IMR-90 (cell line): ENCODE data around the gene NDUFS7. TPM values are rescaled to one million over a fixed set of nuclear protein-coding genes. Genes with fewer than 3 reads are reported as not detected.

Experiments used
- ATAC-seq: fragments of 200-7000 bp; cut with Tn5 transposase; 2 replicates; pipeline ENCODE4 v1.9.1; 2020; ENCODE audit warnings: low read depth, mild to moderate bottlenecking, moderate library complexity
- BruUV-seq: library from RNA; stranded (reverse); fragments of 400-500 nt; replicated peaks from 2 replicates; lab custom pipeline; 2021; lab: Mats Ljungman, UMichigan
- CTCF ChIA-PET: fragments of 300-600 bp; formaldehyde crosslinking; extraction: SDS; loops from one replicate; lab custom pipeline; 2021; ENCODE audit warnings: antibody characterized with exemption; lab: Yijun Ruan, JAX
- POLR2A ChIA-PET: fragments of 300-600 bp; sonication (Branson Sonifier 250); formaldehyde crosslinking; loops from one replicate; lab custom pipeline; 2022; ENCODE audit warnings: antibody characterized with exemption; ENCODE audit not compliant: unreplicated experiment; lab: Charles Lee
- DNase-seq: peaks from one replicate; pipeline ENCODE4 v3.0.0; 2013
- H2AFZ ChIP-seq: replicated peaks from 2 replicates; pipeline ENCODE3; 2013; ENCODE audit warnings: low read length, mild to moderate bottlenecking; ENCODE audit not compliant: poor library complexity
- H2AK5ac ChIP-seq: 2 replicates; pipeline ENCODE4 v1.6.1; 2013; ENCODE audit warnings: low read depth, low read length, inconsistent platforms
- H2AK9ac ChIP-seq: replicated peaks from 2 replicates; pipeline ENCODE3; 2013; ENCODE audit warnings: mild to moderate bottlenecking, low read depth, low read length, moderate library complexity; ENCODE audit not compliant: poor library complexity
- H2BK120ac ChIP-seq: 2 replicates; pipeline ENCODE4 v1.6.1; 2013; ENCODE audit warnings: low read depth, low read length, inconsistent platforms
- H2BK15ac ChIP-seq: 3 replicates; pipeline ENCODE4 v1.6.1; 2013; ENCODE audit warnings: low read depth, low read length, inconsistent platforms
- H2BK20ac ChIP-seq: 2 replicates; pipeline ENCODE4 v1.6.1; 2013; ENCODE audit warnings: low read depth, mild to moderate bottlenecking, inconsistent platforms, low read length, moderate library complexity
- H2BK5ac ChIP-seq: 2 replicates; pipeline ENCODE4 v1.6.1; 2013; ENCODE audit warnings: mild to moderate bottlenecking, low read depth, low read length, inconsistent platforms; ENCODE audit not compliant: poor library complexity, severe bottlenecking
- H3K14ac ChIP-seq: replicated peaks from 2 replicates; pipeline ENCODE4 v1.6.1; 2013; ENCODE audit warnings: low read depth, low read length, inconsistent platforms
- H3K18ac ChIP-seq: 2 replicates; pipeline ENCODE4 v1.6.1; 2013; ENCODE audit warnings: low read depth, low read length, control low read depth
- H3K23ac ChIP-seq: 2 replicates; pipeline ENCODE4 v1.6.1; 2013; ENCODE audit warnings: low read depth, low read length, inconsistent platforms
- H3K27ac ChIP-seq: 2 replicates; pipeline ENCODE4 v1.5.1; 2013; ENCODE audit warnings: mild to moderate bottlenecking, control low read depth, low read length; ENCODE audit not compliant: insufficient read depth
- H3K27me3 ChIP-seq: 2 replicates; pipeline ENCODE4 v1.6.1; 2013; ENCODE audit warnings: low read length; ENCODE audit not compliant: control insufficient read depth, insufficient read depth
- H3K36me3 ChIP-seq: 2 replicates; pipeline ENCODE4 v1.6.1; 2013; ENCODE audit warnings: low read length, mixed read lengths; ENCODE audit not compliant: control insufficient read depth, insufficient read depth
- H3K4ac ChIP-seq: 2 replicates; pipeline ENCODE4 v1.6.1; 2013; ENCODE audit warnings: low read depth, low read length, inconsistent platforms
- H3K4me1 ChIP-seq: 2 replicates; pipeline ENCODE4 v1.6.1; 2013; ENCODE audit warnings: low read length, mixed read lengths; ENCODE audit not compliant: control insufficient read depth, insufficient read depth
- H3K4me2 ChIP-seq: 2 replicates; pipeline ENCODE4 v1.6.1; 2013; ENCODE audit warnings: low read depth, mild to moderate bottlenecking, control low read depth, low read length, moderate library complexity
- H3K4me3 ChIP-seq: 2 replicates; pipeline ENCODE4 v1.5.1; 2013; ENCODE audit warnings: low read depth, mild to moderate bottlenecking, control low read depth, low read length, moderate library complexity; ENCODE audit not compliant: insufficient read depth
- H3K56ac ChIP-seq: 2 replicates; pipeline ENCODE4 v1.6.1; 2013; ENCODE audit warnings: low read length, inconsistent platforms; ENCODE audit not compliant: insufficient read depth; ENCODE audit errors: extremely low read depth
- H3K79me1 ChIP-seq, 2 experiments: 2 replicates each; pipeline ENCODE4 v1.6.1; 2013; ENCODE audit warnings: low read length in 2 of 2, inconsistent platforms in 1 of 2, low read depth in 1 of 2
- H3K9ac ChIP-seq: 2 replicates; pipeline ENCODE4 v1.6.1; 2013; ENCODE audit warnings: low read depth, low read length, control low read depth
- H3K9me1 ChIP-seq: 2 replicates; pipeline ENCODE4 v1.6.1; 2013; ENCODE audit warnings: low read length, inconsistent platforms; ENCODE audit not compliant: insufficient read depth
- H3K9me3 ChIP-seq: 2 replicates; pipeline ENCODE4 v1.6.1; 2013; ENCODE audit warnings: low read length; ENCODE audit not compliant: control insufficient read depth, insufficient read depth
- H4K20me1 ChIP-seq: 2 replicates; pipeline ENCODE4 v1.6.1; 2013; ENCODE audit warnings: low read length, inconsistent platforms; ENCODE audit not compliant: insufficient read depth
- H4K5ac ChIP-seq: 2 replicates; pipeline ENCODE4 v1.6.1; 2013; ENCODE audit warnings: mild to moderate bottlenecking, low read depth, low read length, control low read depth
- H4K8ac ChIP-seq, 2 experiments: 2 replicates each; pipeline ENCODE4 v1.6.1; 2013; ENCODE audit warnings: low read depth in 2 of 2, low read length in 2 of 2, control low read depth in 1 of 2, inconsistent platforms in 1 of 2
- H4K91ac ChIP-seq: 2 replicates; pipeline ENCODE4 v1.6.1; 2013; ENCODE audit warnings: low read depth, low read length, inconsistent platforms; ENCODE audit not compliant: insufficient read depth
- CHD1 ChIP-seq: IDR thresholded peaks from 2 replicates; pipeline ENCODE4 v1.6.1; 2012; ENCODE audit warnings: low read depth, low read length, improper control_type of control experiment
- FOS ChIP-seq: fragments of 150-350 bp; IDR thresholded peaks from 2 replicates; pipeline ENCODE4 v1.6.1; 2016; ENCODE audit warnings: low read depth, low read length
- MAFK ChIP-seq: IDR thresholded peaks from 2 replicates; pipeline ENCODE4 v1.6.1; 2012; ENCODE audit warnings: low read depth, low read length, improper control_type of control experiment
- MXI1 ChIP-seq: IDR thresholded peaks from 2 replicates; pipeline ENCODE4 v1.6.1; 2012; ENCODE audit warnings: low read depth, mild to moderate bottlenecking, low read length, moderate library complexity, borderline replicate concordance
- NFE2L2 ChIP-seq: fragments of 150-350 bp; IDR thresholded peaks from 2 replicates; pipeline ENCODE4 v1.6.1; 2016; ENCODE audit warnings: low read depth, mild to moderate bottlenecking, low read length
- POLR2A ChIP-seq: IDR thresholded peaks from 2 replicates; pipeline ENCODE4 v1.6.1; 2012; ENCODE audit warnings: mild to moderate bottlenecking, low read depth, low read length
- RAD21 ChIP-seq: IDR thresholded peaks from 2 replicates; pipeline ENCODE4 v1.6.1; 2012; ENCODE audit warnings: low read length, improper control_type of control experiment
- RCOR1 ChIP-seq: IDR thresholded peaks from 2 replicates; pipeline ENCODE4 v1.6.1; 2012; ENCODE audit warnings: mild to moderate bottlenecking, low read length, improper control_type of control experiment; ENCODE audit not compliant: insufficient replicate concordance
- RFX5 ChIP-seq: IDR thresholded peaks from 2 replicates; pipeline ENCODE4 v1.8.0; 2012; ENCODE audit warnings: low read depth, mild to moderate bottlenecking, low read length, moderate library complexity
- WGBS, 2 experiments: methylation state at CpG; one replicate each; pipeline versions ENCODE4 v1.1.5 to v1.1.7; 2013; ENCODE audit warnings: missing lambda C conversion rate in 2 of 2; ENCODE audit not compliant: insufficient read length in 1 of 2; ENCODE audit errors: extremely low coverage in 2 of 2; 5-methylcytosine and 5-hydroxymethylcytosine counted together
- dilution Hi-C: fragments of 300-500 bp; cut with HindIII; formaldehyde crosslinking; loops from one replicate; pipeline ENCODE4 v1.14.3; 2018; ENCODE audit warnings: low sequenced_read_pairs; ENCODE audit not compliant: unreplicated experiment
- in situ Hi-C: fragments of 300-500 bp; cut with MboI; formaldehyde crosslinking; loops from 3 replicates; pipeline ENCODE4 v1.14.3; 2019; ENCODE audit warnings: low sequenced_read_pairs, inconsistent platforms, mixed read lengths
- intact Hi-C: fragments of 100-400 bp; cut with micrococcal nuclease; formaldehyde crosslinking; loops from 2 replicates; pipeline ENCODE4 v1.10.0; 2022
- polyA plus RNA-seq, 3 experiments: library from polyadenylated mRNA; depleted of rRNA; stranded (reverse); fragments of >200 nt; gene quantifications; 2 replicates each; pipeline ENCODE4 v1.2.3, GENCODE V29; 2012; ENCODE audit warnings: low replicate concordance in 1 of 3
- total RNA-seq: library from RNA; depleted of rRNA; stranded (reverse); fragments of >200 nt; gene quantifications from 2 replicates; pipeline ENCODE4 v1.2.3, GENCODE V29; 2012

Gene NDUFS7
- total and polyA plus RNA-seq, 2 of the 4 experiments (the other 2 are of a cell fraction): 60.8 to 136 TPM

GRCh38 chr19:1389033-1389940, 5.6 kb downstream of the NDUFS7 start:
- no TSS peak for BruUV-seq
- no peak for DNase-seq
- Histone ChIP-seq H3K79me1 (peaks cover 6 to 40% of the 10 kb centered on the region in 2 experiments; a peak in 3 of 4 replicates), H2BK120ac (no peak overlapping the region), H2AK9ac (peak overlapping the region; percentile 65), H3K27ac (no peak overlapping the region), H3K9me1 (peaks cover 4% of the 10 kb centered on the region; the same call in 1 of the 2 replicates), H2BK20ac (no peak overlapping the region), H2AFZ (peak overlapping the region; percentile 63), H3K56ac (no peak overlapping the region), H3K18ac (no peak overlapping the region), H3K4ac (no peak overlapping the region), H3K23ac (no peak overlapping the region), H3K4me3 (no peak overlapping the region), H4K5ac (no peak overlapping the region), H4K8ac (no peak overlapping the region), H3K27me3 (no peaks in the 10 kb centered on the region), H2BK15ac (no peak overlapping the region), H3K9me3 (no peaks in the 10 kb centered on the region), H3K4me2 (no peak overlapping the region), H3K4me1 (no peaks in the 10 kb centered on the region), H3K14ac (no peak overlapping the region), H2BK5ac (no peak overlapping the region), H4K91ac (no peak overlapping the region), H2AK5ac (no peak overlapping the region), H3K9ac (no peak overlapping the region), H3K36me3 (peaks cover 26% of the 10 kb centered on the region), H4K20me1 (no peaks in the 10 kb centered on the region; the same call in 1 of the 2 replicates)
- POLR2A ChIA-PET: no interaction called here
- intact Hi-C loops (no loop called here), dilution Hi-C loops (no loop called here), in situ Hi-C loops (no loop called here)
- no peak for ATAC-seq
- 91% methylated on average over 20 of the region's 39 CpGs; no CpG with 5 or more reads in 1 of the 2 experiments for WGBS, 2 experiments
- CTCF ChIA-PET: no interaction called here
- TF ChIP-seq FOS: no peak
- 0 out of 2 replicates have a peak, but pooled peaks have one; percentile 10 for TF ChIP-seq NFE2L2
- no peak for TF ChIP-seq MAFK
- TF ChIP-seq POLR2A: no peak
- TF ChIP-seq MXI1: no peak
- TF ChIP-seq CHD1: no peak
- TF ChIP-seq RCOR1: no peak
- no peak for TF ChIP-seq RFX5
- no peak for TF ChIP-seq RAD21
